C4-2B (cell line): ENCODE data around the gene ZNF230.

Experiments
- ZFX ChIP-seq: fragments of 450-650 bp; IDR thresholded peaks from 2 replicates; pipeline ENCODE4 v1.6.1; 2017
- TF ChIP-seq, protein P1 (sequence below): fragments of 450-650 bp; conservative IDR thresholded peaks from 2 replicates; pipeline ENCODE4 v1.5.1; 2017; ENCODE audit warnings: mild to moderate bottlenecking

DNA sequence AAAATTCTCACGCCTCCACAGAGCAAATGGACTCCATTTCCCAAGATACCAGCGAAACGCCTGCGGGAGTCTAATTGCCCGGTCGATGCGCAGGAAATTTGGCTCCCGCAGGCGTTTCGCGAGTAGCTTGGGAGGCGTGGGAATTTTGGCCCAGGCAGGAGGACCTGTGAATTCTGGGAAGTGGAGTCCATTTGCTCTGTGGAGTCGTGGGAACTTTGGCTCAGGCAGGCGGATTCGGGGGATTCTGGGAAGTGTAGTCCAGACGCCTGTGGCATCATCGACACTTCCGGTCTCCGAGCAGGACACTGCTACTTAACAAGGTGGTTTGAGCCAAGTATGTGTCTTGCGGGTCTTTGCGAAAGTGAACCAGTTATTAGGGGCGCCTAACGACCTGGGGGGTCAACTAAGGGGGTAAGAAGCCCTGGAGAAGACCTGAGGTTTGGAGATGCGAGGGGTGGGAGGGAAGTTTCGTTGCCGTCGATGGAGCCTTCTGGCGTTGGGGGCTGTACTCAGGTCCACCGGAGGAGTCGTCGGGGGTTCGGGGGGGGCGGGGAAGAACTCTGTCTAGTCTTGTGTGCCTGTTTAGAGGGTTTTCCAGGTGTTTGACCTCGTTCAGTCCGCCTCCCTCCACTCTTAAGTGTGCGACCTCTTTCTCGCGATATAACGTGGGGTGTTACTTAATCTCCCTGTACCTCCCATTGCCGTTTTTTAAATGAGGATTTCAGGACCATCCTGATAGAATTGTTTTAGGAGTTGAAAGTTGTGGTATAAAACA, 18.7 kb upstream of the ZNF230 start, which contains the start of gene ZNF155:
- TF ChIP-seq, protein P1, sequence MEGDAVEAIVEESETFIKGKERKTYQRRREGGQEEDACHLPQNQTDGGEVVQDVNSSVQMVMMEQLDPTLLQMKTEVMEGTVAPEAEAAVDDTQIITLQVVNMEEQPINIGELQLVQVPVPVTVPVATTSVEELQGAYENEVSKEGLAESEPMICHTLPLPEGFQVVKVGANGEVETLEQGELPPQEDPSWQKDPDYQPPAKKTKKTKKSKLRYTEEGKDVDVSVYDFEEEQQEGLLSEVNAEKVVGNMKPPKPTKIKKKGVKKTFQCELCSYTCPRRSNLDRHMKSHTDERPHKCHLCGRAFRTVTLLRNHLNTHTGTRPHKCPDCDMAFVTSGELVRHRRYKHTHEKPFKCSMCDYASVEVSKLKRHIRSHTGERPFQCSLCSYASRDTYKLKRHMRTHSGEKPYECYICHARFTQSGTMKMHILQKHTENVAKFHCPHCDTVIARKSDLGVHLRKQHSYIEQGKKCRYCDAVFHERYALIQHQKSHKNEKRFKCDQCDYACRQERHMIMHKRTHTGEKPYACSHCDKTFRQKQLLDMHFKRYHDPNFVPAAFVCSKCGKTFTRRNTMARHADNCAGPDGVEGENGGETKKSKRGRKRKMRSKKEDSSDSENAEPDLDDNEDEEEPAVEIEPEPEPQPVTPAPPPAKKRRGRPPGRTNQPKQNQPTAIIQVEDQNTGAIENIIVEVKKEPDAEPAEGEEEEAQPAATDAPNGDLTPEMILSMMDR: no peak
- no peak for TF ChIP-seq ZFX
